HG03342 (cell line): ENCODE results near the gene WNT16.

Source experiments
- ATAC-seq: cut with Tn5 transposase; IDR thresholded peaks from one replicate; pipeline ENCODE4 v1.9.1; 2021; ENCODE audit warnings: mild to moderate bottlenecking, moderate library complexity; ENCODE audit not compliant: unreplicated experiment

WNT16 gene

GRCh38 chr7:121342631-121343030 is 13.8 kb downstream of the WNT16 start:
- ATAC-seq, result no peak

GRCh38 chr7:121343302-121343701 is 14.5 kb downstream of the WNT16 start:
- no peak for ATAC-seq

- no peak for ATAC-seq
These were observed 15.3 kb downstream of the WNT16 start for GRCh38 chr7:121344093-121344492.

GRCh38 chr7:121344497-121344896 is 15.7 kb downstream of the WNT16 start:
- no peak for ATAC-seq

- ATAC-seq, result no peak
These were observed 22.9 kb downstream of the WNT16 start for GRCh38 chr7:121351682-121352081.

GRCh38 chr7:121352323-121352722 is 23.5 kb downstream of the WNT16 start:
- ATAC-seq, result no peak

GRCh38 chr7:121355574-121355973 is 26.8 kb downstream of the WNT16 start:
- no peak for ATAC-seq

GRCh38 chr7:121360564-121360963 is 31.8 kb downstream of the WNT16 start:
- ATAC-seq, result no peak

- no peak for ATAC-seq
These were observed 38.1 kb downstream of the WNT16 start for GRCh38 chr7:121366852-121367431.

- peak; percentile 47 for ATAC-seq
These were observed 40.7 kb downstream of the WNT16 start for GRCh38 chr7:121369462-121369861.

GRCh38 chr7:121371367-121371766 is 42.6 kb downstream of the WNT16 start:
- no peak for ATAC-seq

- ATAC-seq, result no peak
These were observed 43.1 kb downstream of the WNT16 start for GRCh38 chr7:121371883-121372282.

GRCh38 chr7:121372376-121373010 is 43.7 kb downstream of the WNT16 start:
- peak; percentile 92 for ATAC-seq

GRCh38 chr7:121373177-121373576 is 44.4 kb downstream of the WNT16 start:
- ATAC-seq, result no peak

GRCh38 chr7:121376979-121377378 is 48.2 kb downstream of the WNT16 start:
- no peak for ATAC-seq

- no peak for ATAC-seq
These were observed 51.1 kb downstream of the WNT16 start for GRCh38 chr7:121379930-121380329.

GRCh38 chr7:121382473-121382872 is 53.7 kb downstream of the WNT16 start:
- no peak for ATAC-seq

- ATAC-seq, result no peak
These were observed 54.6 kb downstream of the WNT16 start for GRCh38 chr7:121383235-121383910.

- no peak for ATAC-seq
These were observed 55.5 kb downstream of the WNT16 start for GRCh38 chr7:121384265-121384664.

- no peak for ATAC-seq
These were observed 56.4 kb downstream of the WNT16 start for GRCh38 chr7:121385056-121385799.

GRCh38 chr7:121385800-121386179 is 57.0 kb downstream of the WNT16 start:
- ATAC-seq, result peak; percentile 97

GRCh38 chr7:121388950-121389349 is 60.1 kb downstream of the WNT16 start:
- no peak for ATAC-seq
